IPS DF 19.7 (cell line): Measurements from ENCODE around the gene GPR37L1.
A peak's percentile ranks its signal among the peaks of the same experiment; 100 is the strongest.
"Not testable (repeated sequence)": the region's sequence is repeated elsewhere in the genome, so short reads cannot be mapped to it uniquely, and the experiment has no call there.

Experiments
- DNase-seq: peaks from one replicate; pipeline ENCODE4 v3.0.0-alpha.2; 2013; ENCODE audit warnings: low read depth, low spot score

The GPR37L1 gene

DNA sequence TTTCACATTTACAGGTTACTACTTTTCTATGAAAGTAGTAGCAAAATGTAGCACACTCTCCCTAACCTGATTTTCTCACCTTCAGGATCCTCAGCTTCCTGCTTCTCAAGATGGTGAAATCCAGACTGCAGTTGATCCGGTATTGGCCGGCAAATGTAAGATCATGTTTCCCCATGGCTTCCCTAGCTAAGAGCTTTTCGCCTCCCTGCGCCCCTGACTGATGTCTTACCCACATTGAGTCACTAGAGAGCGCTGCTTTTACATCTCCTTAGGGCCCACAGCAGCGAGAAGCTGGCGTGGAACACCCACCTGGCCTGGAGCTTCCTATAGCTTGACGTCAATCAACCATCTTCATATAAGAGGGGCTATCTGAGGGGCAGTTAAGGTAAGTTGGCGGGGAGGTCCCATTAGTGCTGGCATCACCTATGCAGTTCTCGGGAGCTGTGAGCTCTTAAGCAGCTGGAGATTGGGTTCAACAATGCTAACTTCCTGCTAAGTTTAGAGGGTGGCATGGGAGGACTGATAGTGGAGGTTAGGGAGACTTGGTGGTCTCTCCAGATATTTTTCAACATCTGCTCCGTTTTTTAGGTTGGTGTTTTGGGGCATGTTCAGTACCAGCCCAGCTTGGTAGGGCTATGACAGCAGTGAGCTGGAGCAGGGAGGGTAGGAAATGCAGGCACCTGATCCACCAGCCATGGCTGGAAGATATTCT is 32.2 kb downstream of the GPR37L1 start:
- DNase-seq: peak; percentile 79

- no peak for DNase-seq
These were observed 32.8 kb downstream of the GPR37L1 start for GRCh38 chr1:202155478-202156021.

GRCh38 chr1:202156590-202156989 is 33.9 kb downstream of the GPR37L1 start:
- no peak for DNase-seq

- no peak for DNase-seq
These were observed 35.2 kb downstream of the GPR37L1 start for GRCh38 chr1:202157945-202158344.

DNA sequence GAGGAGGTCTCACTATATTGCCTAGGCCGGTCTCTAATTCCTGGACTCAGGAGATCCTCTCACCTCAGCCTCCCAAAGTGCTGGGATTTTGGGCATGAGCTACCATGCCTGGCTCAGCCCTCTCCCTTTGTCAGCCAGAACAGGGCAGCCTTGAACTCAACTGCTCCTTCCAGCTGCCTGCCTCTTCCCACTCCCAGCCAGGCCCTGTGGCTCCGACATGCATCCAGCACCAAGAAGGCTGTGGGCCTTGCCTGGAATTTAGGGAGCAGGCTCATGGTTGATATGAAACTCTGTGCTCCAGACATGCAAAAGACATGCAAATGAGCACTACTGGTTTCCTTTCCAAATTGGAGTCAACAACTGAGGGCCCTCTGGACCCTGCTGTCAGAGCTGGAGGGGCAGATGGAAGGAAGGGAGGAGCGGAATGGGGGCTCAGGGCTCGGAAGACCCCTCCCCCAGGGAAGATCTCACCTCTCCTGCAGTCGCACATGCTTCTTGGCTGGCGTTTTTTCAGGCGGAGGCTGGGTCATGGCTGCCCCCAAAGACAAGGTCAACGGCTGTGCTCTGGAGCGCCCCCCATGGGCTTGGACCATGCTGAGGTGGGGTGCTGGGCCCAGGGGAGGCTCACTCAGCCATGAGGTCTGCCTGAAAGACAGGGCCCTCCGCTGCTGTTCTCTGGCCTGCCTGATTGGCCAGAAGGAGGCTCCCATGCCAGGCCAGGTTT is 36.3 kb downstream of the GPR37L1 start:
- DNase-seq: no peak

- DNase-seq: no peak
These were observed 37.0 kb downstream of the GPR37L1 start for GRCh38 chr1:202159534-202160371.

- no peak for DNase-seq
These were observed 37.7 kb downstream of the GPR37L1 start, which contains the start of gene PTPN7 for GRCh38 chr1:202160377-202160940. PTPN7 (minus strand) TSS chr1:202160602; CDS start chr1:202159402, 1,200 bp downstream.

DNA sequence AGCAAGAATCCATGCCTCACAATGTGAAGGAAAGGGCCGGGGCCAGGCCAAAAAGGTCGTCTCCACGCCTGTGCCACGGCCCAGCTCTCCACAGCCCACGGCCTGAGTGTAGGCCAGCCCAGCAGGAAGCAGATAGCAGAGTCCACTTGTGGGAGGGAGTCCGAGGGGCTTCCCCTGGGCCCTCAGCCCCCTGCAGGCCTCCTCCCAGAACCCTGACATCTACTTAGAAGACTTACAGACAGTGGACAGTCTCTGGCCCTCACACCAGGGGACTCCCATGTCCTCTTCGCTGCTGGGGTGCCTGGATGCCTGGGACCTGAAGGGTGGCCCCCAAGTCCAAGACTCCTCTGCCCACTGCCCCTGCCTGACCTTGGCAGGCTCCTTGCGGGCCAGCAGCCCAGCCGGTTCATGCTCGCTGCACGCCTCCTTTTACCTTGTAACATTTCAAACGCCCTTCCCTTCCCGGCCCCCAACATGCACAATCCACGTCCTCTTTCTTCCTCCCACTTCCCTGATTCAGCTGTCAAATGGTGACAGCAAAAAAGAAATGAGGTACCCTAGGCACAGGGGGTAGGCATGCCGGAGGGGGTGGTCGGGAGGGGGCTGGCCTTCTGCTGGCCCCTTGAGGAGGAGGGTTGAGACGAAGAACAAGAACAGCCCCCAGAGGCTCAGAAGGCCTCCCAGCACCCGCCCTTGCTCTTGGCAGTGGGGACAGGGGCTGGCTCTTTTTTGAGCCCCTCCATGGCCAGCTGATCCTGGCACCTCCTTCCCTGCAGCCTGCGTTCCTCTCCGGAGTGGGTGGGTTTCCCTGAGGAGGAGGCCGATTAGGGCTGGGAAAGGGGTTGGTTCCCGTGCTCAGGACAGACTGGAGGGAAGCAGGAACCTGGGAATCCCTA is 38.7 kb downstream of the GPR37L1 start:
- DNase-seq: no peak

GRCh38 chr1:202162047-202162417 is 39.3 kb downstream of the GPR37L1 start:
- no peak for DNase-seq

DNA sequence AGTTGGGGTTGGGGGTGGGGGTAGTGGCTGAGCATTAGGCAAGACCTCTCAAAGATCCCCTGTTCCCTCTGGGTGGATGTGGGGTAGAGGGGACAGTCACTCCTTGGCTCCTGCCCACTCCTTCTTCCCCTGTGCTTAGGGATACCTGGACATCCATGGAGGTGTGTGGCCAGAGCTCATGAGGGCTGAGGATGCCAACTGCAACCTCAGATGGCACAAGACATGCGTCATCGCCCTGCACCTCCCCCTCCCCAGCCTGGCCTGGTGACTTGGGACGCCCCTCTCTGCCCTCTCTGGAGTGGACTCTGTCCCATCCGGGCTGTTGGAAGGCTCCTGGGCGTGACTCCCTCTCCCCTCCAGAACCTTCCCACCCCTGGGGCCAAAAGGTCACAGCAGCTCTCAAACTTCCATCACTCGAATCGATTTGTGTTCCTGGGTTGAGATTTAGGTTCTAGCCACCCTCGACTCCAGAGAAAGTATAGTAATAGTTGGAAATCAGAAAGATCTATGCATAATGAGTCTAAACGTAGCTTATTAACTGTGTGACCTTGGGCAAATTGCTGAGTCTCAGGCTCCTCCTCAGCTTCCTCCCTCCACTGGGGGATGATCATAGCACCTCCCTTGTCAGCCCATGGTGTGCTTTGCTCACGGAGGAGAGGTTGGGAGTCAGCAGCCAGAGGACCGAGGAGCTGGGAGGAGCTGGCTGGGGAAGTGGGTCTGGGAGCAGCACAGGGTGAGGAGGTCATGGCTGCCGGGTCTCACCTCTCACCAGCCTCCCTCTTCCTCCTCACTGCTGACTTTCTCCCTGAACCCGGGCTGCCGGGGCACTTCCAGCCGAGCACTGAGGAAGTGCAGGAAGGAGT is 39.9 kb downstream of the GPR37L1 start:
- no peak for DNase-seq

- no peak for DNase-seq
These were observed 40.9 kb downstream of the GPR37L1 start for GRCh38 chr1:202163281-202164270.

DNA sequence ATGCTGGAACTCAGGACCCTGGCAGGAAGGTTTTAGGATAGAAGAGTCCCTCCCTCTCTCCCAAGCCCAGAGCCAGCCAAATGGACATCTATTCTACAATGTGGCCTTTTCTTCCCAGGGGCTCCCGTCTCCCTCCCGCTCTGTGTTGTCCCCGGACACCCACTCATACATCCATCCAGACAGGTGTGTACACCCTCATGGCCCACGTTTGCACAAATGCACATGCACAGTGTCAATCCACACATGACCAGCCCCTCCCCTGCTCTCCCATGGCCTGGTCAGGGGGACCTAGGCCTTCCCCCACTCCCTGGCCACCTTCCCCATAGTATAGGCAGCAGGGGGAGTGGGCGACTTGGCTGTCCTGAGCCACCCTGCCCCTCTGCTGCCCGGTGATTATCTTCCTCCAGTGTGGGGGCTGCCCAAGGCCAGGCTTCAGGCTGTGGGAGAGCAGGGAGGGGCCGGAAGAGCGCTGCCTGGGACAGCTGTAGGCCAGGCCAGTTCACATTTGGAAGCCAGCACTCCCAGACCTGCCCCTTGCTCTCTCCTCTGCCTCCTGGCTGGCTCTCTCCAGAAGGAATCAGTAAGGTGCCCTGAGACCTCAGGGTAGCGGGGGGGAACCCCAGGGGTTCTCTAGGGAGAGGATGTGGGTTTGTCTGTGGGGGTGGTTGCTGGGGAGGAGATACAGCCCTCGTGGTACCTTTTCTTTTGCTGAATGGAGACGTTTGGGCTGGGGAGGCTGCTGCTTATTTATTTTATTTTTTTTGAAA is 41.7 kb downstream of the GPR37L1 start:
- no peak for DNase-seq

DNA sequence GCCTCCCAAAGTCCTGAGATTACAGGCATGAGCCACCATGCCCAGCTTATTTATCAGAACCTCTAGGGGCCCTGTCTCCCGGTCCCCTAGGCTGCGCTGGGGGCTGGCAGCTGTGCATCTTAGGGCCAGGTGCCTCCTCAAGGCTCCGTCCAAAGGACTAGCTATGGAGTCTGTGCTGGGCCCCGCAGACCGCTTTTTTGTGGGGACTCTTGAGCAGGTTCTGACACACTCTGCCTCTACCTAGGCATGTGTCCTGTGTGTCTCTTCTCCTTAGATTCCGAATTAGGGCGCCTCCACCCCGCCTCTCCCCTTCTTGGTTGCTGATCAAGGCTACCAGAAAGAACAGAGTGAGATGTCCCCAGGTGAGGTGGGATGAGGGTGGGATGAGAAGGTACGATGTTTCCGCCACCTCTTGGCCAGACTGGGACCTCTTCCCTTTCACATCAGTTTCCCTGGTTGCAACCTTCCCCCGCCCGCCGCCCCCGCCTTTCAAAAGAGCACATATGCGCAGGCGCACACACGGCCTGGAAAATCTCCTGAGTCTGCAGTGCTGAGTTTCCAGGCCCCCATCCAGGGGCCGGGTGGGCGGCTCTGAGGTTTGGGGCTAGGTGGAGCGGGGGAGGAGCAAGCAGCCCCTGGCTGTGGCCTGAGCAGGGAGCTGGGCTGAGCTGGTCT is 42.7 kb downstream of the GPR37L1 start:
- no peak for DNase-seq

DNA sequence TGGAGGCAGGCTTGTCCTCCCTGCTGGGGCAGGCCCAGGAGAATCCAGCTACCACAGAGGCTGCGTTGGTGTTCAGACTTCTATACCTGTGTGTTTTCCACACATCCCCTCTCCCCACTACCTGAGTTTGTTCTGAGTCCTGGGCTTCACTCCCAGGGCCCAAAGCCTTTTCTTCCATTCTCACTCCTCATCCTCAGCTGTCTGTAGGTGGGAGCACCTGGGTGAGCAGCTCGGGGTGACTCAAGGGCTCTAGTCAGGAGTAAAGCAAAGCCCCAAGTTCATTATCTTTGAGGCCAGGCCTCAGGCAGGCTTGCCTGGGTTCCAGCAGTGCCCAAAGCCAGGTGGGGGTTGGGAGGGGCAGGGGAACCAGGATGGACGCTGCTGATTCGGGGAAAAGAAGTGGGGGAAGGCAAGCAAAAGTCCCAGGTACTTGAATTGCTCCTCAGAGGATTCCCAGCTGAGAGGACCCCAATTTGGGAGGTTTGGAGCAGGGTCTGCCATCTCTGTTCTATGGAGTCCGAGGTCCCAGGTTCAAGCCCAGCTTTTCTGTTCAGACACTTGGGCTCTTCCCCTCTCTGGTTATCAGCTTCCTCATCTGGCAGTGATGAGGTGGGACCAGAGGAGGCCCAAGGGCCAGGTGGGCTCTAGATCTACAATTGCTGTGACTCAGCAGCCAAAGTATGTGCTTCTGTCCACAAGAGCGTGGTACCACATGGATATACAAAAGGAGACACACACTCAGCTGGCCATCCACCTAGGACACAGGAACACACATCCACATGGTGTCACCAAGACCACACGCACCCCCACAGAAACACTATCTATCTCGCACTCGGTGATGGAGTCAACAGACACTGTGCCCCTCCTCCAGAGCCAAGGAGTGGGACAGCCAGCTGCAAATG is 43.5 kb downstream of the GPR37L1 start:
- no peak for DNase-seq

DNA sequence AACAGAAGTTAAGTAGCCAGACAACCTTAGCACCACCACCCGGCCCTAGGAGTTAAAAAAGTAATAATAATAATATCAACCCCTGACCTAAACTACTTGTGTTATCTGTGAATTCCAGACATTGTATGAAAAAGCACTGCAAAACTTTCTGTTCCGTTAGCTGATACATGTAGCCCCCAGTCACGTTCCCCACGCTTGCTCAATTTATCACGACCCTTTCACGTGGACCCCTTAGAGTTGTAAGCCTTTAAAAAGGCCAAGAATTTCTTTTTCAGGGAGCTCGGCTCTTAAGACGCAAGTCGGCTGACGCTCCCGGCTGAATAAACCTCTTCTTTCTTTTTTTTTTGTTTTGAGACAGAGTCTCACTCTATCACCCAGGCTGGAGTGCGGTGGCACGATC is 44.3 kb downstream of the GPR37L1 start:
- not testable (repeated sequence) for DNase-seq
